Endometrial microvascular endothelial cells (primary cell): ENCODE results near the gene GMPS. TPM values are rescaled to one million over a fixed set of nuclear protein-coding genes. Genes with fewer than 3 reads are reported as not detected.

Experiments used
- in situ Hi-C: cut with HindIII; loops from 2 replicates; pipeline ENCODE4 v1.10.0; 2017; ENCODE audit warnings: low sequenced_read_pairs, low pct_unique_long_range_greater_than_20kb; ENCODE audit errors: inconsistent ontology term
- total RNA-seq: library from RNA; depleted of rRNA; stranded (reverse); fragments of >200 nt; gene quantifications from one replicate; pipeline ENCODE4 v1.2.3, GENCODE V29; 2015; ENCODE audit errors: inconsistent ontology term

Gene GMPS
- total RNA-seq, 1 donor from 2014 or later: 60.0 TPM

DNA sequence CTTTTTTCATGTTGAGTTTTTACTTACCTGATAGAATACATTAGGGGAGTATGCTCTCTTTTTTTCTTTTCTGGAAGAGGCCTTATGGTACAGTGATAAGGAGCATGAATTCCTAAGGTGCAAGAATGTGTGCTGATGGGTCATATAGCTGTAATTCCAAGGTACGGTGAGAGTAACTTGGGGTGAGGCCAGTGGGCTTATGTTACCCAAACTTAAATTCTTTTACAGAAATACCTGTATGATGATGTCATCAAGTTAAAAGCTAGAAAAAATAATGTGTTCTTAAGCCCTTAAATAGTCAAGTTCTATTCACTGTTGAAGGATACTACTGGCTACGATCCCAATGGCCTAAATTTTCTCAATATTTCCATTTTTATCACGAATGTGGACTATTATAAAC, 111.2 kb downstream of the GMPS start:
- in situ Hi-C loops: no loop called here

DNA sequence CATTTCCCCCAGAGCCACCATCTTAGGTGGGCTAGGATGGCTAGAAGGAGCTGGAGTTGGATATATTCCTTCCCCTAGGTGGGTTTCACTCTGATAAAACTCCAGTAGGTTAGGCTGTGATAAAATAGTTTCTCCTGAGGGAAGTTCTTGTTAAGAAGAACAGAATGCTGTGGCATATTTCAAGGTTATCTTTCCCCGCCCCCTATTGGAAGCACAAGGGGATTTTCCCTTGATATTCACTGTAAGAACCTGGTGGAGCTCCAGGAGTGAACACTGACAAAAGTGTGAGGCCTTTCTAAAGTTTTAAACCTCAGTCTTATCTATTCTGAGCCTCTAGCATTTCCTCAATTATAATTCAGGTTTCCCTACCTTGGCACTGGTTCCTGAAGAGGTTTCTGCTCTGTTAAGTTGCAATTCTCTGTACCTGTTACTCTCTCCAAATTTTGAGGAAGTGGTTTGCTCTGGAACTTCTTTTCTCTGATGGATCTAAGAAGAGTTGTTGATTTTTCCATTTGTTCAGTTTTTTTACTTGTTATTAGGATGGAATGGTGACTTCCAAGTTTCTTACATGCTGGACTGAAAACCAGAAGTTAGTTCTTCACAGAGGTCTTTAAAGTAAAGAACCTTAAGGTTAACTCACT, 113.5 kb downstream of the GMPS start:
- in situ Hi-C loops: no loop called here

DNA sequence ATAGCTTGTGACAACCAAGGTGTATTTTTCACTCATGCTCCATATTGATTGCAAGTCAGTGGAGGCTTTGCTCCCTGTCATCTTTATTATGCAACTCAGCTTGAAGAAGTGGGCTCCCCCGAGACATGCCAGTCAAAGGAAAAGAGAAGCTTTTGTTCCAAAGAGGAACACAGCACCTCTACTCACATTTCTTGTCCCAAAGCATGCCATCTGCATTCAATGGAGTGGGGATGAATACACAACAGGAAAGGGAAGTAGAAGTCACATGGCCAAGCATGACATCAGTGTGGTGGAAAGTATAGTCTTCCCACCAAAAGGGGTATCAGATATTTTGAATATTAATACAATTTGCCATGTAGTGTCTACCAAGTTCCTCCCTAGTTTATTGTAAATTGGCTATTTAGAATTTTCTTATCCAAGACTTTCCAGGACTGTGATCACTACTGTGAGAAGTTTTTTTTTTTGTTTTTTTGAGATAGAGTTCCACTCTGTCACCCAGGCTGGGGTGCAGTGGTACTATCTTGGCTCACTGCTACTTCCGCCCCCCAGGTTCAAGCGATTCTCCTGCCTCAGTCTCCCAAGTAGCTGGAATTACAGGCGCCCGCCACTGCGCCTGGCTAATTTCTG, 114.5 kb downstream of the GMPS start:
- in situ Hi-C loops: no loop called here

DNA sequence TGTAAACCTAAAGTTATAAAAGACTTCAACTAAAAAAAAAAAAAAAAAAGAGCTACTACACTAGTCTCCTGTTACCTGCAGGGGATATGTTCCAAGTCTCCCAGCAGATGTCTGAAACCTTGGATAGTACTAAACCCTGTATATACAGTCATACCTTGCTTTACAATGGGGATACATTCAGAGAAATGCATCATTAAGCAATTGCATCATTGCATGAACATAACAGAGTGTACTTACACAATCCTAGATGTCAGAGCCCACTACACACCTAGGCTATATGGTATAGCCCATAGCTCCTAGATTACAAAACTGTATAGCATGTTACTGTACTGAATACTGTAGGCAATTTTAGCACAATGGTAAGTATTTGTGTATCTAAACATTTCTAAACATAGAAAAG, 119.1 kb downstream of the GMPS start:
- in situ Hi-C loops: no loop called here

DNA sequence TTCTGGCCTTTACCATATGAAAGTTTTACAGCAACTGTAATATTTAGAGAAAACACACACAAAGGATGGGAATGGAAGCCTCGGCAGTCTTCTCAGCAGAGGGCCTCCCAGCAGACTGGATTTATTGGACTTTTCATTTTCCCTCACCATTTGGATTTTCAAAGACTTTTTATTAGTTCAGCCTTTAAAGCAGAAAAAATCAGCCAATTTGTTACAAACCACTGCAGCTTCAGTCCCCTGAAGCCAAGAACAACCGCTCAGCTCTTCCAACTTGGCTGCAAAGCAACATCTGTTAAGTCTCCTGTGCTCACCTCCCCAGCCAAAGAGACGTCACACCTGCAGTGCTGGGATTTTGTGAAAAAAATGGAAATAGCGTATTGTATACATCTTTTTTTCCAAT, 120.8 kb downstream of the GMPS start:
- in situ Hi-C loops: no loop called here

DNA sequence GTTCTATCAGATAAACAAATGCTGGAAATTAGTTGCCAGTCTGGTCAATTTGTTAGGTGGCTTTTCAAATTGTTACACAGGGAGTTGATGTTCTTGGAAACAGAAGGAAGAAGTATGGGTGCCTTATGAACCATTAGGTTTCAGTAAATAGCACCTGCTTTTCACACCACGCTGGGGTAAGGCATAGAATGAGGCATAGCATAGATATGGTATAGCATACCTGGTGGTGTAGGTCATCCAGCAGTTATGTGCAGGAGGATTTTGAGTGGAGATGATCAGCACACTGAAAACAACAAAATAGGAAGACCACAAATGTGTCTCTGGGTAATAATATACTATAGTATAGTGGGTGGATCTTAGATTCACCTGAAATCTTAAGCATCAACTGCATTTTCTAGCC, 121.4 kb downstream of the GMPS start:
- in situ Hi-C loops: no loop called here

Other genes starting within 250 kb of the GMPS start
- gene PLCH1, start 125.6 kb upstream of the GMPS start, total RNA-seq: not detected
- gene C3orf33, start 64.4 kb upstream of the GMPS start, total RNA-seq: 0.65 TPM
- gene SLC33A1, start 16.2 kb upstream of the GMPS start, total RNA-seq: 29.8 TPM
- 14.3 TPM for gene KCNAB1, start 249.9 kb downstream of the GMPS start, total RNA-seq